DOHH2 (cell line): ENCODE results near the gene NRXN3.

Experiments used
- H3F3A ChIP-seq: fragments of 200-600 bp; sonication (generic), shearing (Covaris generic); 2 replicates; pipeline ENCODE4 v1.6.0; 2016; ENCODE audit warnings: antibody characterized with exemption, mild to moderate bottlenecking; ENCODE audit not compliant: control insufficient read depth, insufficient read depth
- H3K27ac ChIP-seq: fragments of 200-600 bp; sonication (generic); 2 replicates; pipeline ENCODE4 v1.5.1; 2014; ENCODE audit warnings: low read depth, mild to moderate bottlenecking, low read length, moderate library complexity
- H3K27me3 ChIP-seq: fragments of 200-600 bp; sonication (generic); 2 replicates; pipeline ENCODE4 v1.6.1; 2014; ENCODE audit warnings: mild to moderate bottlenecking, low read length, mixed read lengths; ENCODE audit not compliant: control insufficient read depth
- H3K36me3 ChIP-seq: fragments of 200-600 bp; sonication (generic); 2 replicates; pipeline ENCODE4 v1.6.1; 2014; ENCODE audit warnings: mild to moderate bottlenecking, low read length, moderate library complexity, mixed read lengths; ENCODE audit not compliant: control insufficient read depth
- H3K4me1 ChIP-seq: fragments of 200-600 bp; sonication (generic); 2 replicates; pipeline ENCODE4 v1.6.1; 2014; ENCODE audit warnings: mild to moderate bottlenecking, low read length, mixed read lengths; ENCODE audit not compliant: control insufficient read depth
- H3K4me2 ChIP-seq: fragments of 200-600 bp; sonication (generic); 2 replicates; pipeline ENCODE4 v1.6.0; 2014; ENCODE audit warnings: mild to moderate bottlenecking, low read length, moderate library complexity
- H3K4me3 ChIP-seq: fragments of 200-600 bp; sonication (generic); 2 replicates; pipeline ENCODE4 v1.5.1; 2014; ENCODE audit warnings: mild to moderate bottlenecking, low read length, mixed read lengths
- H3K79me2 ChIP-seq: fragments of 200-600 bp; sonication (generic); 2 replicates; pipeline ENCODE4 v1.6.1; 2014; ENCODE audit warnings: mild to moderate bottlenecking, low read length, mixed read lengths; ENCODE audit not compliant: control insufficient read depth
- H3K9me2 ChIP-seq: fragments of 200-600 bp; sonication (generic); replicated peaks from 2 replicates; pipeline ENCODE4 v1.6.1; 2014; ENCODE audit warnings: mild to moderate bottlenecking, low read length, mixed read lengths; ENCODE audit not compliant: control insufficient read depth
- H3K9me3 ChIP-seq: fragments of 200-600 bp; sonication (generic); 2 replicates; pipeline ENCODE4 v1.6.1; 2014; ENCODE audit warnings: antibody characterized with exemption, low read length, mixed read lengths; ENCODE audit not compliant: control insufficient read depth, insufficient read depth
- H4K20me1 ChIP-seq: fragments of 200-600 bp; sonication (generic); 2 replicates; pipeline ENCODE4 v1.6.0; 2014; ENCODE audit warnings: low read depth, mild to moderate bottlenecking, antibody characterized with exemption, low read length, moderate library complexity; ENCODE audit not compliant: control insufficient read depth, insufficient read depth
- EZH2phosphoT487 ChIP-seq: fragments of 200-600 bp; sonication (generic); IDR thresholded peaks from 2 replicates; pipeline ENCODE4 v1.6.1; 2017; ENCODE audit warnings: borderline replicate concordance, mild to moderate bottlenecking, antibody characterized with exemption, low read length, moderate library complexity, mixed read lengths
- TF ChIP-seq, protein P1 (sequence below): fragments of 200-600 bp; sonication (generic); IDR thresholded peaks from one replicate; pipeline ENCODE4 v1.5.1; 2014; ENCODE audit warnings: antibody characterized with exemption, mild to moderate bottlenecking, low read depth, low read length; ENCODE audit not compliant: poor library complexity, severe bottlenecking

NRXN3 gene

DNA sequence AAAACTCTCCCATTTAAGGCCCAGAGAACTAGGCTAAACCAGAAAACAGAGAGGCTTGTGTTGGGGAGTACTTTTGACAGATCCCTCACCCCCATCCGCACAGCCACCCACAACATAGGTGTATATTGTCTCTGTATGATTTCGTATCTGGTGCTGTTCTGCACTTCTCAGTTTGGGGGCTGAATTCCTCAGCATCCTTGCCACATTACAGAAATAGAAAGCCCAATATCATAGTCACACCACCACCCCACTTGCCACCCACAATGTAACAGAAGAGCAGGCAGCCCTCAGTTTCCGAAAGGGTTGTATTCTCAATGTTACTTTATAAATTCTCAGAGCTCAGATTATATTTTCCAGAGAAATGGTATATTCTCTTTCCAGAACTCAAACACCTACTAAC, 1090.2 kb downstream of the NRXN3 start:
- no peaks in the 10 kb centered on the region for H4K20me1 ChIP-seq
- no peak overlapping the region for H3K27ac ChIP-seq
- H3K4me3 ChIP-seq = no peak overlapping the region
- H3K4me2 ChIP-seq = no peak overlapping the region
- H3F3A ChIP-seq = no peaks in the 10 kb centered on the region
- no peaks in the 10 kb centered on the region for H3K27me3 ChIP-seq
- H3K36me3 ChIP-seq = no peaks in the 10 kb centered on the region
- no peaks in the 10 kb centered on the region for H3K9me2 ChIP-seq
- TF ChIP-seq EZH2phosphoT487 = no peak
- TF ChIP-seq, protein P1, sequence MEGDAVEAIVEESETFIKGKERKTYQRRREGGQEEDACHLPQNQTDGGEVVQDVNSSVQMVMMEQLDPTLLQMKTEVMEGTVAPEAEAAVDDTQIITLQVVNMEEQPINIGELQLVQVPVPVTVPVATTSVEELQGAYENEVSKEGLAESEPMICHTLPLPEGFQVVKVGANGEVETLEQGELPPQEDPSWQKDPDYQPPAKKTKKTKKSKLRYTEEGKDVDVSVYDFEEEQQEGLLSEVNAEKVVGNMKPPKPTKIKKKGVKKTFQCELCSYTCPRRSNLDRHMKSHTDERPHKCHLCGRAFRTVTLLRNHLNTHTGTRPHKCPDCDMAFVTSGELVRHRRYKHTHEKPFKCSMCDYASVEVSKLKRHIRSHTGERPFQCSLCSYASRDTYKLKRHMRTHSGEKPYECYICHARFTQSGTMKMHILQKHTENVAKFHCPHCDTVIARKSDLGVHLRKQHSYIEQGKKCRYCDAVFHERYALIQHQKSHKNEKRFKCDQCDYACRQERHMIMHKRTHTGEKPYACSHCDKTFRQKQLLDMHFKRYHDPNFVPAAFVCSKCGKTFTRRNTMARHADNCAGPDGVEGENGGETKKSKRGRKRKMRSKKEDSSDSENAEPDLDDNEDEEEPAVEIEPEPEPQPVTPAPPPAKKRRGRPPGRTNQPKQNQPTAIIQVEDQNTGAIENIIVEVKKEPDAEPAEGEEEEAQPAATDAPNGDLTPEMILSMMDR = no peak
- no peaks in the 10 kb centered on the region for H3K4me1 ChIP-seq
- no peaks in the 10 kb centered on the region for H3K79me2 ChIP-seq
- no peaks in the 10 kb centered on the region for H3K9me3 ChIP-seq

DNA sequence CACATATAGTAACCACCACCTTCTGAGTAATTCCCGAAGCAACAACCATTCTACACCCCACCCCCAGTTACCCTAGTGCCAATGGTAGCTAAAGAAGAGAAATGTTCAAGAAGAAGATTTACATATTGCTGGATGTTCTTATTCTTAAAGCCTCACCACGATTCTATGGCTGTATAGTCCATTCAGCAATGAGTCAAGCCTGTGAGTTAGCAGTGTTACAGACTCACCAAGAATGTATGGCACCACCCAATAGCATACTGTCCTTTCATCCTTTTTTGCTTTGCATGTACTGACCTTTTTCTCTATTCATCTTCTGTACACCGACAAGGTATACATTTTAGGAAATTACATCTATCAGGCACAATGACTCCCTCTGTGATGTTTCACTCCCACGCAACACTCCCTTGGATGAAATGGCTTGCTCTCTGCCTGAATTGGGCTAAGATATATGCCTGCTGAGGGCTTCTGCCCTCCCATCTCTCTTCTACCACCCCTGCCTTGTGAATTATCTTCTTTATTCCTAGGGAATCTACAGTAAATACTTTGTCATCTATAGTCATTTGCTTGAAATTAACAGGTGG, 1095.3 kb downstream of the NRXN3 start:
- no peak overlapping the region for H3K4me2 ChIP-seq
- no peak overlapping the region for H3K27ac ChIP-seq
- no peaks in the 10 kb centered on the region for H3K4me1 ChIP-seq
- no peaks in the 10 kb centered on the region; the same call in 1 of the 2 replicates for H3K9me2 ChIP-seq
- no peaks in the 10 kb centered on the region for H3K27me3 ChIP-seq
- no peak overlapping the region for H3K4me3 ChIP-seq
- TF ChIP-seq, protein P1 = no peak
- no peak for TF ChIP-seq EZH2phosphoT487
- H3K79me2 ChIP-seq = no peaks in the 10 kb centered on the region
- no peaks in the 10 kb centered on the region for H3K36me3 ChIP-seq
- H3F3A ChIP-seq = no peaks in the 10 kb centered on the region
- no peaks in the 10 kb centered on the region for H3K9me3 ChIP-seq
- H4K20me1 ChIP-seq = no peaks in the 10 kb centered on the region

DNA sequence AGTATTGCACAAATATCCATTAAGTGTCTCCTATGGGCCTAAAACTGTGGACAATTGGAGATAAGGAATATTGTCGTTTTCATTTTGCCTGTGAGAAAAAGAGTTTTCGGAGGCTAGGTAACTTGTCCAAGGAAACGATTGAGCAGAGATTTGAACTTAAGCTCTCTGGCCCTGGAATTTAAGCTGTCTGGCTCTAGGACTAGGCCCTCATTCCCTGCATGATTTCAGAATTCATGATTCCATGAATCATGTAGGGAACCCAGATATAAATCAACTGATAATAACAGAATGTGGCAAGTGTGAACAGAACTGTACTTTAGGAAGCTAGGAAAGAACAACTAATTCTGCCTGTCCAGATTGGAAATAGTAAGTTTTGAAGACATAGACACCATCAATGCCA, 1100.2 kb downstream of the NRXN3 start:
- H3K9me2 ChIP-seq = no peaks in the 10 kb centered on the region; the same call in 1 of the 2 replicates
- no peaks in the 10 kb centered on the region for H4K20me1 ChIP-seq
- no peak overlapping the region for H3K27ac ChIP-seq

More for the DNA sequence above, 1100.2 kb downstream of the NRXN3 start:
- no peaks in the 10 kb centered on the region for H3K4me1 ChIP-seq
- no peaks in the 10 kb centered on the region for H3F3A ChIP-seq
- TF ChIP-seq, protein P1 = no peak
- no peak for TF ChIP-seq EZH2phosphoT487
- no peak overlapping the region for H3K4me3 ChIP-seq
- no peaks in the 10 kb centered on the region for H3K79me2 ChIP-seq
- no peaks in the 10 kb centered on the region for H3K27me3 ChIP-seq
- no peaks in the 10 kb centered on the region for H3K9me3 ChIP-seq
- H3K4me2 ChIP-seq = no peak overlapping the region
- H3K36me3 ChIP-seq = no peaks in the 10 kb centered on the region
